HepG2 (cell line): ENCODE measurements around the gene TUBG2. TPM values are rescaled to one million over a fixed set of nuclear protein-coding genes. Genes with fewer than 3 reads are reported as not detected.

Source experiments
- AGO1 ChIP-seq: fragments of 200-400 bp; formaldehyde crosslinking; IDR thresholded peaks from 2 replicates; pipeline ENCODE4 v1.6.1; 2017; ENCODE audit warnings: mild to moderate bottlenecking, low read depth, low read length, moderate library complexity; ENCODE audit not compliant: poor library complexity, severe bottlenecking
- GZF1 ChIP-seq: sonication (generic); formaldehyde crosslinking; IDR thresholded peaks from 2 replicates; pipeline ENCODE4 v1.5.1; 2020; ENCODE audit warnings: mild to moderate bottlenecking, missing genetic modification reagents
- HMGXB3 ChIP-seq: sonication (generic); formaldehyde crosslinking; IDR thresholded peaks from 2 replicates; pipeline ENCODE4 v1.4.0; 2020; ENCODE audit warnings: missing genetic modification reagents, borderline replicate concordance
- HNF1A ChIP-seq, 2 experiments: sonication (generic) in 1 of 2; formaldehyde crosslinking in 1 of 2; IDR thresholded peaks; 2 replicates each; pipeline versions ENCODE4 v1.4.0 to v1.6.1; 2016 to 2020; ENCODE audit warnings: borderline replicate concordance in 1 of 2, low read depth in 1 of 2, mild to moderate bottlenecking in 1 of 2, missing genetic modification reagents in 1 of 2
- IKZF4 ChIP-seq: sonication (generic); formaldehyde crosslinking; IDR thresholded peaks from 2 replicates; pipeline ENCODE4 v1.5.1; 2020; ENCODE audit warnings: borderline replicate concordance, mild to moderate bottlenecking, low read depth, missing genetic modification reagents; ENCODE audit errors: not compliant biosample characterization
- MLX ChIP-seq: IDR thresholded peaks from 2 replicates; pipeline ENCODE4 v1.6.1; 2016
- PATZ1 ChIP-seq: sonication (generic); formaldehyde crosslinking; IDR thresholded peaks from 2 replicates; pipeline ENCODE4 v1.4.0; 2020; ENCODE audit warnings: missing genetic modification reagents
- THRA ChIP-seq: sonication (generic); formaldehyde crosslinking; IDR thresholded peaks from 2 replicates; pipeline ENCODE4 v1.4.0; 2020; ENCODE audit warnings: missing genetic modification reagents, borderline replicate concordance
- ZBTB46 ChIP-seq: sonication (generic); formaldehyde crosslinking; IDR thresholded peaks from 2 replicates; pipeline ENCODE4 v1.4.0; 2020; ENCODE audit warnings: mild to moderate bottlenecking, missing genetic modification reagents, borderline replicate concordance
- ZMYM4 ChIP-seq: sonication (generic); formaldehyde crosslinking; IDR thresholded peaks from 2 replicates; pipeline ENCODE4 v1.8.1; 2023; ENCODE audit warnings: mild to moderate bottlenecking, missing genetic modification reagents
- ZNF557 ChIP-seq: sonication (generic); formaldehyde crosslinking; IDR thresholded peaks from 2 replicates; pipeline ENCODE4 v1.4.0; 2020; ENCODE audit warnings: missing genetic modification reagents
- ZNF792 ChIP-seq: IDR thresholded peaks from 2 replicates; pipeline ENCODE4 v1.6.1; 2016
- polyA plus RNA-seq, 8 experiments: library from polyadenylated mRNA; depleted of rRNA in 3 of 8; stranded (reverse) in 7 of 8; unstranded in 1 of 8; fragments of >200 nt; fragmentation: Illumina TruSeq in 4 of 8; extraction: Trizol in 4 of 8; gene quantifications; 2 replicates each; pipeline versions ENCODE4 v1.2.1 to v1.2.3, GENCODE V29; 2011 to 2016; ENCODE audit warnings: low read depth in 4 of 8, missing spikeins in 1 of 8, mixed read lengths in 1 of 8; ENCODE audit not compliant: insufficient read depth in 1 of 8
- total RNA-seq, 5 experiments: library from RNA; depleted of rRNA; stranded (reverse); fragments of >200 nt; fragmentation: Illumina TruSeq; extraction: Trizol; gene quantifications; 2 replicates each; pipeline ENCODE4 v1.2.3, GENCODE V29; 2016; ENCODE audit warnings: low read depth in 1 of 5

The TUBG2 gene
- total and polyA plus RNA-seq, 2 of the 13 experiments (the other 11 are each of a cell fraction or from before 2014, with no cell fraction given), result 16.0 to 42.3 TPM

- TF ChIP-seq HNF1A (IDR thresholded peaks at IDR 0.05; ENCODE audit: low read depth), result no peak
- TF ChIP-seq HNF1A (CRISPR knock-in tag; IDR thresholded peaks at IDR 0.05; ENCODE audit: borderline replicate concordance), result peak; percentile 3; the same call in 1 of the 2 replicates
- TF ChIP-seq ZMYM4, result no peak
- TF ChIP-seq THRA (CRISPR knock-in tag), result peak; percentile 72
- no peak for TF ChIP-seq IKZF4 (CRISPR knock-in tag)
- peak; percentile 24 for TF ChIP-seq AGO1
- no peak for TF ChIP-seq GZF1 (CRISPR knock-in tag)
- no peak for TF ChIP-seq ZNF557 (CRISPR knock-in tag)
- peak; percentile 70 for TF ChIP-seq ZNF792 (CRISPR knock-in tag)
- no peak for TF ChIP-seq ZBTB46 (CRISPR knock-in tag)
- TF ChIP-seq MLX (CRISPR knock-in tag), result peak; percentile 28; the same call in 1 of the 2 replicates
- 0 out of 2 replicates have a peak, but pooled peaks have one; percentile 18 for TF ChIP-seq HMGXB3 (CRISPR knock-in tag)
- TF ChIP-seq PATZ1 (CRISPR knock-in tag), result peak; percentile 70
Measured at GRCh38 chr17:42681976-42682721, 23.1 kb downstream of the TUBG2 start, which contains the start of gene CNTNAP1 (continued).
